ENCODE results near the gene INPP4B.

Gene INPP4B

DNA sequence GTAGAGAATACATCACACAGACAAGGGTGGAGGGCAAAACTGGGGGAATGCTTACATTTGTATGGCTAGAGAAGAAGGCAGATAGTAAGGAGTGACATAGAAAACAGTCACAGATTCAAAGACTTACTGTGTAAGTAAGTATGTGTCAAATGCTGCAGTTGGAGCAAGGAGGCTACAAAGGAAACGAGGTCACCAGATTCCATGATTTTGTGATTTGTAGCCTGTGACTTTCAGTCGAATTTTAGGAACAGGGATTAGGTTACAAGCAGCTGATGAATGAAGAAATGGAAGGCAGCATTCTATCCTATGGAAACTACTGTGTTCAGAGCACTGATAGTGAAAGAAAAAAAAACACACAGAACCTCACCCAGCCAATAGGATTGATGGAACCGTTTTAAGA, 801.8 kb downstream of the INPP4B start:
- peak; percentile 45 for DNase-seq

DNA sequence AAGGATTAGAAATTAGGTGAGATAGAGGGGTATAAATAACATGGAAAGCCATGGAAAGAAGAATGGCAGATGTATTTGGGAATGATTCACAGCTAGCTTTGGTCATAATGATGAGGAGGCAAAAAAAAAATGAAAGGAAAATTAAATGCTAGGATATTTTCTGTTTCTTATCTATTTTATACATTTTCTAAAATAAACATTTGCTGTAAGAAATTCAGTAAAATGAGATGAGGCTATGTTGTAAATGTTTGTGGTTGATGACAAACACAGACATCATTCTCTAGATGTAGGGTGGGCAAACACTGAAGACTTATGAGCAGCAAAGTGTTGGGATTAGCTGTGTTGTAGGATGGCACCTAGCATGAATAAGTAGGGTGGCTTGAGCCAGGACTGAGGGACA, 802.6 kb downstream of the INPP4B start:
- DNase-seq: peak; percentile 74

DNA sequence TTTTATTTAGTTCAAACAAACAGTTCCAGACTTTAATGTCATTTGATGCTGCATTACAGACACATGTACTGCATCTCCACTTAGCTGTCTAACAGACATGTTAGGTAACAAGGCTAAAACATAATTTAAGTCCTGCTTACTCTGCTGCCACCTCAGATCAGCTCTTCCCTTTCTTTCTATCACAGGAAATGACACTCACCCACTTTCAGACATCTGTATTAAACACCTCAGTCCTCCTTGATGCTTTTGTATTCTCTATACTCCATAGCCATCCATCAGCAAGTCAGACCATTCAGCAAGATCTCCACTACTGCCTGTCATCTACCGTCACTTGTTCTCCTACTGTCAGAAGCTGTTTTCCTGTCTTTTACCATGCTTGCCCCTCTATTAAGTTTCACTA, 804.3 kb downstream of the INPP4B start:
- DNase-seq: no peak

DNA sequence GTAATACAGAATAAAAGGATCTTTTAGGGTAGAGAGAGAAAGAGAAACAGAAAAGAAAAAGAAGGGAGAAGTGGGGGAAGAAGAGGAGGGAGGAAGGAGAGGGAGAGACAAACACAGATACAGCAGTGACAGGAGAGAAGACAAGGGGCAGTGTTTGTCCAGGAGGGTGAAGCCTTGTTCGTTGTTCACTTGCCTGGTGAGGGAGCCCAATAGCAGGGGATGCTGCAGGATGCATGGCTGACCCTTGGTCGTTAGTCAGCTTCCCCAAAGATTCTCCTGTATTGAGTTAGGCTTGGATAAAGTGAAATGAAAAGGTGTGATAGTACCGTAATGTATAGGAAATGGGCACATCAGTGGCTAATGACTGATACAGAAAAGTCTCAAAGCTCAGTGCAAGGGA, 806.1 kb downstream of the INPP4B start:
- no peak for DNase-seq

DNA sequence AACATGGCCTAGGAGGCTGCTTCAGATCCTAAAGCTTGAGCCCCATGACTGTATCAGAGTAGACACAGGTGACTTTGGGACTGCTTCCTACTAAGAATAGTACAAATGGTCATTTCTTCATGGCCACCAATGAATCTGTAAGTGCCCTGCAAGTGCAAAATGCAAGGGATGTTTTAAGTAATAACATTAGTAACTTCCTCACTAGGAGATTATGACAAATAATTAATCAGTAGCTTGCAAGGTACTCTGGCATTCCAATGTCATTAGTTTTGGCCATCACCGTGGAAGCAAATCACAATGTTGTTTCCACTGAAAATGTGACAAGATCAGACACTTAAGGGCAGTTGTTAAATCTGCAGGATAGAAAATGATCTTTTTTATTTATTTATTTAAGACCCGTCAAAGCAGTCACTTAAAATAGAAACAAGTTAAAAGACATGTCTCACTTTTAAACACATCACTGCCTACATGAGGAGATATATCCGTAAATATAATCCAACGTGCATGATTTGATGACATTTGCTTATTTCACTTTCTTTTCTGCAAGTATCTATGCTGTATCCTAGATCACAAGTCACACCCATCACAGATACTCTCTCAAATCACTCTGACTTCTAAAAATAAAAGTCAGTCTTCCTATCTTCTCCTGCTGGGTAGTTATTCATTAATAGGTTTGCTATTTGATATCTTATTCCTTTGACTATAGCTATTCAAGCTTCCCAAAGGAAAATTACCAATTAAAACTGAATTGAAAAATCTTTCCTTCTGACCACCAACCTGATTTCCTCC, 809.1 kb downstream of the INPP4B start:
- DNase-seq: peak; percentile 65

DNA sequence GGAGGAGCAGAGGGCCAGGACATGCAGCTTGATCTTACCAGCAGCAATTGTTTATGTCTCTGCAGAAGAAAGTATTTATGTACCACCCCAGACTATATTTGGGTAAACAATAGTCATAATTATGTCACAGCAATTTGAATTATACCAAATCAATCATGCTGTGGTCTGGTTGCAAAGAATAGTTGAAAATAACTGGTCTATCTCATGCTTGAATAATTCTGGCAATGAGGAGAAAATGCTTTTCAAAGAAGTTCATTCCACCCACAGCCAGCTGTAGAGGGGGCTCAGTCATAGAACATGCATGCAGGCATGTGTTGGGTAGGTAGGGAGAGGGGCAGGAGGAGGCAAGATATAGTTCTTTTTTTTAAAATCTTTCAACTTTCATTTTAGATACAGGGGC, 810.5 kb downstream of the INPP4B start:
- no peak for DNase-seq

DNA sequence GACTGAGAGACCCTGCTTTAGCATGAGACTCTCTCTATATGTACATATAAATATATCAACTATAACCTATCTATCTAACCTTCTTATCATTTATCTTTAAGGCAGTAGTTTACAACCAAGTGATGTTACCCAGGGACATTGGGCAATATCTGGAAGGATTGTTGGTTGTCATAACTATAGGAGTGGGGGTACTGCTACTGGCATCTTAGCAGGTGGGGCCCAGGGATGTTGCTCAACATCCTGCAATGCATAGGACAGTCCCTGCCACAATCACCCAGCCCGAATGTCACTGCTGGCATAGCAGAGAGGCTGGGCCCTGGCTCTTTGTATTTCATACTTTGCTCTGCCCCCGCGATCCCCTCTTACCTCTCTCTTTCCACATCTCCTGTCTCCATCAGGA, 812.0 kb downstream of the INPP4B start:
- no peak for DNase-seq

DNA sequence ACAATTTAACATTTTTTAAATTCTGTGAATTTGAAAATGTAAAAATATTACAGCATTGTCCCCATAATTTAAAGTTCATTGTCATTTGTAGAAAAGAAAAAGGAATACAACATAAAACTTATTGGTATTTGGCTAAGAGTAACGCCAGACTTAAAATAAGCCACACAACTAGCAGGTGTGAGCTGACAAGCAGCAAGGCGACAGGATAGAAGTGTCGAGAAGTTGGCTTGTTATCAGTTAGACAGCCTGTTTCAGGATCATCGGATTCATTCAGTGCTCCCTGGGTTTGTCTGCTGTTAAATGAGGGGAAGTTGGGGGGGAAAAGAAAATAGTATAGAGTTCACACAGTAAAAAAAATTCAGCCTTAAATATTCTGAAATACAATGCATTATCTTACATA, 816.1 kb downstream of the INPP4B start:
- DNase-seq: no peak

DNA sequence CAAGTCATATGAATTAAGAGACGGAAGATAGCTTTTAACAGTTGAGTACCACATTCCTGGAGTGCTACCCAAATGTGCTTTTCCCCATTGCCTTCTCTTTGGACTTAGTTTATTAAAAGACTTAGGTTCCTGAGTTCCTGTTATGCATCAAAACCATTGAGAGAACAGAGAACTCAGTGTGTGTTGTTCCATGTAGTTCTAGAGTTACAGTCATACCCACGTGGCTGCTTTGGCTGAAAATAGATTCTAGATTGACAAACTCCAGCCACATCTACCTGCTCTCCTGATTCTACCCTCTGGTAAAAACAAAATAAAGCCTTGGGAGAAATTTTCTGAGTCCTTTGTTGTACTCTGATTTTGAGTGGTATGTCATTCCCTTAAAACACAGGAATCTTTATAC, 824.3 kb downstream of the INPP4B start:
- no peak for DNase-seq

DNA sequence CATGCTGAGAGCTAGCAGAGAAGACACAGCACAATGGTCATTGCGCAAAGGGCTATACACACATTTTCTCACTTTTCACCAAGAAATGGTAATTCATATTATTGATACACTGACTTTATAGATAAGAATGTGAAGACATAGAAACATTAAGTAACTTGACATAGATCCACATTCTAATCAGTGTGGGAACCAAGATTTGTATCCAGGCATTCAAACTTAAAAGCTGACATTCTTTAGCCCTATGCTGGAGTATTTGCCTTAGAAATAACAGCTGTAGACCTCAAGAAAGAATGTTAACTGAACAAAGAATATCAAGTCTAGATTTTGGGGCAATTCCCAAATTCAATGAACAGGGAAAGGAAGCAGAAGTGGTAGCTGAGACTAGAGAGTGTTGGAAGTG, 824.9 kb downstream of the INPP4B start:
- DNase-seq: no peak

DNA sequence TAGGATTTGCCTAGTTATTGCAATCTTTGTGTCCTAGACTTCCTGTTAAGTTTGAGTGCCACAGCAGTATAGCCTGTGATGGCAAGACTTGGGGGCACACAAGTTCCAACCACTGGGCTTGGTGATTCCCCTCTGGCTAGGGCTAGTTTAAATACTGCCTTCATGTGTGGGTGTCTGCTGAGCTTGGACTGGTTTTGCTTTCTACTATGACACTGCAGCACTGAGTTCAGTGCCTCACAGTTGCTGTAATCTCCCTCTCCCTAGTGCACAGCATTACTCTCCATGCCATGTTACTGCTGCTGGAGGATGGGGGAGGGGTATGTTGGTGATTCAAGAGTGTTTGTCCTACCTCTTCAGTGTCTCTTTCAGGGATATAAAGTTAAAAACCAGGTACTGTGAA, 830.1 kb downstream of the INPP4B start:
- no peak for DNase-seq

DNA sequence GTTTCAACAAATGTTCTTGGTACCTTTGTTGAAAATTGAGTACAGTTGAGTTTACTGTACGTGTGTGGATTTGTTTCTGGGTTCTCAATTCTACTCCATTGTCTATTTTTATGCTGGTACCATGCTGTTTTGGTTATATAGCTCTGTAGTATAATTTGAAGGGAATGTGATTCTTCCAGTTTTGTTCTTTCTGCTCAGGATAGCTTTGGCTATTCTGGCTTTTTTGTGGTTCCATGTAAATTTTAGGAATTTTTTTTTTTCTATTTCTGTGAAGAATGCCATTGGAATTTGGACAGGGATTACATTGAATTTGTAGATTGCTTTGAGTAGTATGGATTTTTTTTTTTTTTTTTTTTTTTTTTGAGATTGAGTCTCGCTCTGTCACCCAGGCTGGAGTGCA, 836.4 kb downstream of the INPP4B start:
- no peak for DNase-seq

DNA sequence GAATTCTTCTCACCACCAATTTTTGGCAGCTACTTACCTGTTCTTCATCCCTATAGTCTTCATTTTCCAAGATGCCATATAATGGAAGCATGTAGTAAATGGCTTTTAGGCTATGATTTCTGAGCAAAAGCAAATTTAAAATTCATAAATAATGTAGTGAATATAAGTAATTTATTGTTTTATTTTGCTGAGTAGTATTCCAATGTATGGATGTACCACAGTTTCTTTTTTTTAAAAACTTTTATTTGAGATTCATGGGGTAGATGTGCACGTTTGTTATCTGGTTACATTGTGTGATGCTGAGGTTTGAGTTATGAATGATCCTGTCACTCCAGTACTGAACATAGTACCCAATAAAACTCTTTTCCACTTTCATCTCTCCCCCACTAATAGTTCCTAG, 840.6 kb downstream of the INPP4B start:
- DNase-seq: no peak

DNA sequence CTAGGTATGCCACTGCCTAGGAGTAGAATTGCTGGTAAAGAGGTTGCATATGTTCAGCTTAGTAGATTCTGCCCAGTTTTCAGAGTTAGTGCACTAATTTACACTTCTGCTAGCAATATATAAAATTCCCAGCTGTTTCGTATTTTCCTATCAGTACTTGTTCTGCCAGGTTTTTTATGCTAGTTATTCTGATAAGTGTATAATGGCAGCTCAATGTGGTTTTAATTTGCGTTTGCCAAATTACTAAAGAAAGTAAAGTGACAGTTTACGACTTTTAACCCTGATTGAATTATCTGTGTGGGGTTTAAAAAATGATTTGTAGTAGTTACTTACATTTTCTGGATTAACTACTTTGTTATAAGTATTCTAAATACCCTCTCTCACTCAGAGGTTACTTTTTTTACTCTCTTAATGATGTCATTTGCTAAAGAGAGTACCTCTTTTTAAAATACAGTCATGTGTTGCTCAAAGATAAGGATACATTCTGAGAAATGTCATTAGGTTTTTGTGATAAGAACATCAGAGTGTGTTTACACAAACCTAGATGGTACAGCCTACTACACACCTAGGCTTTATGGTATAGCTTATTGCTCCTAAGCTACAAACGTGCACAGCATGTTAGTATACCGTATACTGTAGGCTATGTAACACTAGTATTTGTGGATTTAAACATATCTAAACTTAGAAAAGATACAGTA, 846.5 kb downstream of the INPP4B start:
- no peak for DNase-seq

DNA sequence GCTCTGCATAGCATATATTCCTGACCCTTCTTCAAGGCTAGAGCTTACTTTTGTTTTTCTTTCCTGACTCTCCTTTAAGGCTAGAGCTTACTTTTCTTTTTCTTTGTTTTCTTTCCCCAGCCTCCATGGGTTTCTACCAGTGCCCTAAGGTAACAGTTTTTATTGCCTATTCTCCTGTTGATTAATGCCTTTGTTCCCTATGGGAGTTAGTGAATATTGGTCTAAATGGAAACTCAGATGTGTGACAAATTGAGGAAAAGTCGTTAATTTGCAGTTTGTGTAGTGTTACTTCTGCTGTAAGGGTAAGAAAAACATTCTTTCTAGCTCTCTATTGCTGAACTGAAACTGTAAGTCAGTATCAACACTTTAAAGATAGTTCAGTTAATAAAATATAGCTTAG, 851.0 kb downstream of the INPP4B start:
- DNase-seq: no peak

DNA sequence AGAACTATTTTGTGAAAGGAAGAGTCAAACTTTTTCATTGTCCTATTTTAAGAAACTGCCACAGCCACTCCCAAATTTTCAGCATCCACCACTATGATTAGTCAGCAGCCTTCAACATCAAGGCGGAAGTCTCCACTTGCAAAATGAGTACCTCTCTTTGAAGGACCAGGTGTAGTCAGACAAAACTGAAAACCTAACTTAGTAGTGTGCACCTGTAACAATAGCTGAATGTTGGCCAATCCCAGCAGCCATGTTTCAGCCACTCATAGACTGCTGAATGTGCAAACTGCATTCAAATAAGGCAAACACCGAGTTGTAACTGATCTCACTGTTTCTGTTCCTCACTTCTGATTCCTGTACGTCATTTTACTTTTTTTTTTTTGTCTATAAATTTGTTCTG, 868.7 kb downstream of the INPP4B start:
- no peak for DNase-seq
